ENCODE data around the gene HMCES.

GRCh38 chr3:129317014-129317771 is 38.5 kb downstream of the HMCES start:
- no peak for TF ChIP-seq CTCF (IDR thresholded peaks at IDR 0.05)
- no peak for TF ChIP-seq POLR2A (IDR thresholded peaks at IDR 0.05)
- TF ChIP-seq POLR2AphosphoS5 (IDR thresholded peaks at IDR 0.05), result no peak
